22Rv1 (cell line): ENCODE results near the gene RAP1GAP.

ENCODE experiments used
- H3K27ac ChIP-seq: fragments of 450-650 bp; 2 replicates; pipeline ENCODE4 v1.5.1; 2017
- CTCF ChIP-seq: fragments of 450-650 bp; IDR thresholded peaks from 2 replicates; pipeline ENCODE4 v1.5.1; 2017; ENCODE audit warnings: mild to moderate bottlenecking
- ZFX ChIP-seq: fragments of 450-650 bp; IDR thresholded peaks from 2 replicates; pipeline ENCODE4 v1.6.1; 2017; ENCODE audit warnings: antibody characterized with exemption, borderline replicate concordance

Gene RAP1GAP

GRCh38 chr1:21669258-21670058 lies at the start of gene RAP1GAP:
TSS of gene RAP1GAP (minus strand) at chr1:21669357. CDS start at chr1:21620032, 49,325 bp downstream.
- no peak within 1 kb of the TSS for H3K27ac ChIP-seq
- no peak for TF ChIP-seq CTCF
- TF ChIP-seq ZFX: no peak

- no peak overlapping the region for H3K27ac ChIP-seq
- TF ChIP-seq CTCF: no peak
- TF ChIP-seq ZFX: no peak
These were observed 47.0 kb upstream of the RAP1GAP start for GRCh38 chr1:21716169-21716568.

GRCh38 chr1:21707891-21708290 lies 38.7 kb upstream of the RAP1GAP start:
- TF ChIP-seq ZFX: no peak
- TF ChIP-seq CTCF: no peak
- no peak overlapping the region for H3K27ac ChIP-seq

GRCh38 chr1:21707086-21707840 lies 38.1 kb upstream of the RAP1GAP start:
- no peak for TF ChIP-seq ZFX
- TF ChIP-seq CTCF: no peak
- H3K27ac ChIP-seq: no peak overlapping the region

- TF ChIP-seq ZFX (no peak), CTCF (no peak)
These were observed 37.1 kb upstream of the RAP1GAP start for GRCh38 chr1:21706151-21706835.

GRCh38 chr1:21705303-21705980 lies 36.3 kb upstream of the RAP1GAP start:
- TF ChIP-seq ZFX (no peak), CTCF (no peak)
- no peak overlapping the region for H3K27ac ChIP-seq

More at GRCh38 chr1:21706151-21706835, 37.1 kb upstream of the RAP1GAP start:
- H3K27ac ChIP-seq: no peak overlapping the region
